HepG2 (cell line): ENCODE measurements around the gene ANKS4B. TPM values are rescaled to one million over a fixed set of nuclear protein-coding genes. Genes with fewer than 3 reads are reported as not detected.
A peak's percentile ranks its signal among the peaks of the same experiment; 100 is the strongest.

Source experiments
- ADNP ChIP-seq: sonication (generic); formaldehyde crosslinking; IDR thresholded peaks from 2 replicates; pipeline ENCODE4 v1.4.0; 2020; ENCODE audit warnings: missing genetic modification reagents
- AFF4 ChIP-seq: sonication (generic); formaldehyde crosslinking; IDR thresholded peaks from 2 replicates; pipeline ENCODE4 v1.4.0; 2020; ENCODE audit warnings: missing genetic modification reagents
- AGO2 ChIP-seq: fragments of 200-400 bp; formaldehyde crosslinking; optimal IDR thresholded peaks from 2 replicates; pipeline ENCODE3; 2017; ENCODE audit warnings: mild to moderate bottlenecking, low read depth, low read length, moderate library complexity
- CBX5 ChIP-seq: sonication (generic); formaldehyde crosslinking; IDR thresholded peaks from 2 replicates; pipeline ENCODE4 v1.4.0; 2020; ENCODE audit warnings: missing genetic modification reagents, borderline replicate concordance
- FOSL1 ChIP-seq: sonication (generic); formaldehyde crosslinking; IDR thresholded peaks from 2 replicates; pipeline ENCODE4 v1.9.0; 2021; ENCODE audit warnings: missing genetic modification reagents, borderline replicate concordance
- FOXA3 ChIP-seq: IDR thresholded peaks from 2 replicates; pipeline ENCODE4 v1.6.1; 2016; ENCODE audit warnings: missing genetic modification reagents, missing compliant biosample characterization
- HIVEP1 ChIP-seq: sonication (generic); formaldehyde crosslinking; IDR thresholded peaks from 2 replicates; pipeline ENCODE4 v1.4.0; 2020; ENCODE audit warnings: mild to moderate bottlenecking, missing genetic modification reagents
- MYC ChIP-seq: sonication (generic); formaldehyde crosslinking; IDR thresholded peaks from 2 replicates; pipeline ENCODE4 v1.9.0; 2021; ENCODE audit warnings: missing genetic modification reagents, borderline replicate concordance
- NCOA2 ChIP-seq: sonication (generic); formaldehyde crosslinking; IDR thresholded peaks from 2 replicates; pipeline ENCODE4 v1.8.0; 2022; ENCODE audit warnings: inconsistent platforms
- NFIB ChIP-seq: sonication (generic); formaldehyde crosslinking; IDR thresholded peaks from 2 replicates; pipeline ENCODE4 v1.9.0; 2021; ENCODE audit warnings: missing genetic modification reagents, mild to moderate bottlenecking, borderline replicate concordance
- NFRKB ChIP-seq: fragments of 450-650 bp; IDR thresholded peaks from 2 replicates; pipeline ENCODE4 v1.6.1; 2017
- PPARG ChIP-seq: conservative IDR thresholded peaks from 2 replicates; pipeline ENCODE4 v1.6.1; 2016; ENCODE audit warnings: missing biosample characterization, missing genetic modification reagents
- RELA ChIP-seq: sonication (generic); formaldehyde crosslinking; IDR thresholded peaks from 2 replicates; pipeline ENCODE4 v1.4.0; 2020; ENCODE audit warnings: missing genetic modification reagents
- SNAPC4 ChIP-seq: sonication (generic); formaldehyde crosslinking; IDR thresholded peaks from 2 replicates; pipeline ENCODE4 v1.4.0; 2020; ENCODE audit warnings: mild to moderate bottlenecking, missing genetic modification reagents
- THYN1 ChIP-seq: sonication (generic); formaldehyde crosslinking; IDR thresholded peaks from 2 replicates; pipeline ENCODE4 v1.8.1; 2023; ENCODE audit warnings: low read depth, mild to moderate bottlenecking, moderate library complexity, missing genetic modification reagents, borderline replicate concordance
- ZNF12 ChIP-seq: sonication (generic); formaldehyde crosslinking; IDR thresholded peaks from 2 replicates; pipeline ENCODE4 v1.5.0; 2020; ENCODE audit warnings: missing genetic modification reagents
- ZNF121 ChIP-seq: sonication (generic); formaldehyde crosslinking; IDR thresholded peaks from 2 replicates; pipeline ENCODE4 v1.5.0; 2020; ENCODE audit warnings: mild to moderate bottlenecking, missing genetic modification reagents
- ZNF326 ChIP-seq: sonication (generic); formaldehyde crosslinking; IDR thresholded peaks from 2 replicates; pipeline ENCODE4 v1.4.0; 2020; ENCODE audit warnings: missing genetic modification reagents, borderline replicate concordance
- ZNF484 ChIP-seq: sonication (generic); formaldehyde crosslinking; IDR thresholded peaks from 2 replicates; pipeline ENCODE4 v1.5.1; 2020; ENCODE audit warnings: mild to moderate bottlenecking, low read depth, missing genetic modification reagents, borderline replicate concordance
- ZNF530 ChIP-seq: sonication (generic); formaldehyde crosslinking; IDR thresholded peaks from 2 replicates; pipeline ENCODE4 v1.5.0; 2020; ENCODE audit warnings: low read depth, mild to moderate bottlenecking, missing genetic modification reagents
- ZNF615 ChIP-seq: sonication (generic); formaldehyde crosslinking; IDR thresholded peaks from 2 replicates; pipeline ENCODE4 v1.5.0; 2020; ENCODE audit warnings: mild to moderate bottlenecking, missing genetic modification reagents, borderline replicate concordance
- ZNF644 ChIP-seq: IDR thresholded peaks from 2 replicates; pipeline ENCODE4 v1.6.1; 2016; ENCODE audit warnings: low read depth
- polyA plus RNA-seq, 8 experiments: library from polyadenylated mRNA; depleted of rRNA in 3 of 8; stranded (reverse) in 7 of 8; unstranded in 1 of 8; fragments of >200 nt; fragmentation: Illumina TruSeq in 4 of 8; extraction: Trizol in 4 of 8; gene quantifications; 2 replicates each; pipeline versions ENCODE4 v1.2.1 to v1.2.3, GENCODE V29; 2011 to 2016; ENCODE audit warnings: low read depth in 4 of 8, missing spikeins in 1 of 8, mixed read lengths in 1 of 8; ENCODE audit not compliant: insufficient read depth in 1 of 8
- total RNA-seq, 5 experiments: library from RNA; depleted of rRNA; stranded (reverse); fragments of >200 nt; fragmentation: Illumina TruSeq; extraction: Trizol; gene quantifications; 2 replicates each; pipeline ENCODE4 v1.2.3, GENCODE V29; 2016; ENCODE audit warnings: low read depth in 1 of 5

The ANKS4B gene
- total and polyA plus RNA-seq, 2 of the 13 experiments (the other 11 are each of a cell fraction or from before 2014, with no cell fraction given): 6.5 to 30.0 TPM

- TF ChIP-seq ZNF326: no peak
- TF ChIP-seq CBX5 (CRISPR knock-in tag): no peak; the same call in 1 of the 2 replicates
- no peak for TF ChIP-seq AFF4
- no peak for TF ChIP-seq MYC
- TF ChIP-seq FOSL1: no peak
- no peak for TF ChIP-seq FOXA3
- TF ChIP-seq ZNF121 (CRISPR knock-in tag): 0 out of 2 replicates have a peak, but pooled peaks have one; percentile 38
- no peak for TF ChIP-seq NFRKB
- TF ChIP-seq RELA (CRISPR knock-in tag): no peak
- no peak for TF ChIP-seq ZNF12
- TF ChIP-seq THYN1 (CRISPR knock-in tag): no peak
- TF ChIP-seq ZNF484 (CRISPR knock-in tag): no peak
- no peak for TF ChIP-seq ZNF644 (CRISPR knock-in tag)
- no peak for TF ChIP-seq ZNF615 (CRISPR knock-in tag)
- no peak for TF ChIP-seq AGO2
- TF ChIP-seq ZNF530 (CRISPR knock-in tag): no peak
- no peak for TF ChIP-seq NCOA2 (CRISPR knock-in tag)
- no peak for TF ChIP-seq NFIB (CRISPR knock-in tag)
- no peak for TF ChIP-seq SNAPC4
- no peak for TF ChIP-seq PPARG (CRISPR knock-in tag)
- 0 out of 2 replicates have a peak, but pooled peaks have one; percentile 19 for TF ChIP-seq HIVEP1 (CRISPR knock-in tag)
- TF ChIP-seq ADNP (CRISPR knock-in tag): 0 out of 2 replicates have a peak, but pooled peaks have one; percentile 14
Observed at GRCh38 chr16:21185659-21186325, 47.7 kb upstream of the ANKS4B start (continued).
